HG02588 (cell line): ENCODE measurements around the gene IL31RA.
"Not testable (repeated sequence)": the region's sequence is repeated elsewhere in the genome, so short reads cannot be mapped to it uniquely, and the experiment has no call there.

Experiments used
- ATAC-seq: cut with Tn5 transposase; IDR thresholded peaks from one replicate; pipeline ENCODE4 v1.9.1; 2021; ENCODE audit warnings: mild to moderate bottlenecking, moderate library complexity; ENCODE audit not compliant: unreplicated experiment

Gene IL31RA

GRCh38 chr5:55923865-55924500 lies 72.8 kb downstream of the IL31RA start:
- ATAC-seq = no peak

GRCh38 chr5:55924744-55925143 lies 73.6 kb downstream of the IL31RA start:
- ATAC-seq = no peak

GRCh38 chr5:55925181-55925580 lies 74.0 kb downstream of the IL31RA start:
- ATAC-seq = no peak

GRCh38 chr5:55925712-55926111 lies 74.6 kb downstream of the IL31RA start:
- ATAC-seq = no peak

GRCh38 chr5:55926476-55926875 lies 75.3 kb downstream of the IL31RA start:
- no peak for ATAC-seq

- ATAC-seq = no peak
These were observed 76.9 kb downstream of the IL31RA start for GRCh38 chr5:55927861-55928655.

GRCh38 chr5:55929020-55929799 lies 78.1 kb downstream of the IL31RA start:
- ATAC-seq = no peak

GRCh38 chr5:55932700-55933099 lies 81.5 kb downstream of the IL31RA start:
- no peak for ATAC-seq

GRCh38 chr5:55933377-55934114 lies 82.4 kb downstream of the IL31RA start:
- no peak for ATAC-seq

- ATAC-seq = no peak
These were observed 83.0 kb downstream of the IL31RA start for GRCh38 chr5:55934115-55934613.

- ATAC-seq = no peak
These were observed 83.6 kb downstream of the IL31RA start for GRCh38 chr5:55934720-55935119.

- no peak for ATAC-seq
These were observed 84.2 kb downstream of the IL31RA start for GRCh38 chr5:55935371-55935770.

GRCh38 chr5:55936100-55936693 lies 85.0 kb downstream of the IL31RA start:
- no peak for ATAC-seq

GRCh38 chr5:55937598-55937997 lies 86.4 kb downstream of the IL31RA start:
- not testable (repeated sequence) for ATAC-seq

GRCh38 chr5:55941154-55941553 lies 90.0 kb downstream of the IL31RA start:
- ATAC-seq = not testable (repeated sequence)

- no peak for ATAC-seq
These were observed 108.1 kb downstream of the IL31RA start for GRCh38 chr5:55959208-55959607.

- no peak for ATAC-seq
These were observed 109.6 kb downstream of the IL31RA start for GRCh38 chr5:55960779-55961178.

GRCh38 chr5:55965525-55965924 lies 114.4 kb downstream of the IL31RA start:
- no peak for ATAC-seq

- ATAC-seq = no peak
These were observed 115.1 kb downstream of the IL31RA start for GRCh38 chr5:55966284-55966683.

GRCh38 chr5:55969956-55970355 lies 118.8 kb downstream of the IL31RA start:
- no peak for ATAC-seq
